LNCAP (cell line): ENCODE measurements around the gene CCDC3.

Source experiments
- TF ChIP-seq, protein P1 (sequence below): fragments of 450-650 bp; IDR thresholded peaks from 2 replicates; pipeline ENCODE4 v1.5.1; 2017; ENCODE audit warnings: mild to moderate bottlenecking

CCDC3 gene

DNA sequence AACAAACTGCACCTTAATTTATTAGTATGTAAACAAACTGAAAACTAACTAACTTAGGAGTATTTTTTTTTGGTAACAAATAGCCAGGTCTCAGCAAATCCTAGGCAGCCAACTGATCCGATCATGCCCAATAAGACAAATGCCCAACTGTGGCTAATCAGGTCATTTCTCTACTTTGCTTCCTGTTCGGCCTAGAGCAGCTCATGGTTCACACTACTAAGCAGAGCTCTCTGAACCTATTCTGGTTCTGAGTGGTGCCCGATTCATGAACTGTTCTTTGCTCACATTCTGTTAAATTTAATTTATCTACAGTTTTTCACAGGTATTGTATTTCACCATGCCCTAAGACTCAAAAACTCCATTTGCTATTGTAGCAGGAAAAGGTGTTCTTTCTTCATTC lies 55.1 kb downstream of the CCDC3 start:
- TF ChIP-seq, protein P1, sequence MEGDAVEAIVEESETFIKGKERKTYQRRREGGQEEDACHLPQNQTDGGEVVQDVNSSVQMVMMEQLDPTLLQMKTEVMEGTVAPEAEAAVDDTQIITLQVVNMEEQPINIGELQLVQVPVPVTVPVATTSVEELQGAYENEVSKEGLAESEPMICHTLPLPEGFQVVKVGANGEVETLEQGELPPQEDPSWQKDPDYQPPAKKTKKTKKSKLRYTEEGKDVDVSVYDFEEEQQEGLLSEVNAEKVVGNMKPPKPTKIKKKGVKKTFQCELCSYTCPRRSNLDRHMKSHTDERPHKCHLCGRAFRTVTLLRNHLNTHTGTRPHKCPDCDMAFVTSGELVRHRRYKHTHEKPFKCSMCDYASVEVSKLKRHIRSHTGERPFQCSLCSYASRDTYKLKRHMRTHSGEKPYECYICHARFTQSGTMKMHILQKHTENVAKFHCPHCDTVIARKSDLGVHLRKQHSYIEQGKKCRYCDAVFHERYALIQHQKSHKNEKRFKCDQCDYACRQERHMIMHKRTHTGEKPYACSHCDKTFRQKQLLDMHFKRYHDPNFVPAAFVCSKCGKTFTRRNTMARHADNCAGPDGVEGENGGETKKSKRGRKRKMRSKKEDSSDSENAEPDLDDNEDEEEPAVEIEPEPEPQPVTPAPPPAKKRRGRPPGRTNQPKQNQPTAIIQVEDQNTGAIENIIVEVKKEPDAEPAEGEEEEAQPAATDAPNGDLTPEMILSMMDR = no peak

DNA sequence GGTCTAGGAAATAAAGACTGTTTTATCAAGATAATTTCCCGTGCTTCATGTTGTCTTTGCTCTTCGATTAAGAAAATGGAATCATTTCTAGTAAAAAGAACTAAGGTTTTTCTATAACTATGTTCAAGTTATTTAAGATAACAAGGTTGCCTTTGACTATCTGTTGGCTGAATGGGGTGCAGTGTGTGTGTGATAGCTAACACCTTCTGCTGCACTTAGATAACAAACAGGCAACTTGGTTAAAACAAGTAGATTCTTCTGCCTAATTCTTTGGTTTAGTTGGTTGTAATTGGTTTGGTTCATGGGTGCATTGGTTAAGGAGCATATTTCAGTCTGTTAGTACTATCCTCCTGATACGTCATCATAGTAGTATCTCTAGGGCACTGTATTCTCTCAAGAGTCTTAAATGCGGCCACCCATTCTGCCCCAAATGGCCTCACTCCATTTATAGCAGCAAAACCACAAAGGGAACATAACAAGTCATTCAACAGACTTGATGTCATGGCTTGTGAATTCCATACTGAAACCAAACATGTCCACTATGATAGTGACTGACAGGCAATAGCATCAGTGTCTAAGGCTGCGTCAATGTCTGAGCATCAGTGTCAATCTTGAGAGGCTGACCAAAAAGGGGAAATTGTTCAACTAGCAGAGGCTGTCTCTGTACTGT lies 55.7 kb downstream of the CCDC3 start:
- TF ChIP-seq, protein P1 = no peak

DNA sequence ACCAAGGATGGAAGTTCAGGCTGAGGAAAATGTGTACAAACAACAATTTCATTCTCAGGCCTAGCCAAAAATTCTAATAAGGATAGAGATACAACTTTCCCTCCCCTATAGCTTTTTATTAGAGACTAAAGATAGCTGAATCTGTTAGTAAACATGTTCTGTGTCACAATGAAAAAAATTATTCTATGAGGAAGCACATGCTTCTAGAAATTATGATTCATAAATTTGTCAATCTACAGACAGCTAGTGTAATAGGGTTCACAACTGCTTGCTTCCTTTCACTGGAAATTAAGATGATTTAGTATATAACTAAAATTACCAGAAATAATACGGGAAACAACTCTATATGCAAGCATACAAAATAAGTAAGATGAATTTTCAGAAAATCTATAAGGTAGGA lies 56.6 kb downstream of the CCDC3 start:
- TF ChIP-seq, protein P1 = no peak

DNA sequence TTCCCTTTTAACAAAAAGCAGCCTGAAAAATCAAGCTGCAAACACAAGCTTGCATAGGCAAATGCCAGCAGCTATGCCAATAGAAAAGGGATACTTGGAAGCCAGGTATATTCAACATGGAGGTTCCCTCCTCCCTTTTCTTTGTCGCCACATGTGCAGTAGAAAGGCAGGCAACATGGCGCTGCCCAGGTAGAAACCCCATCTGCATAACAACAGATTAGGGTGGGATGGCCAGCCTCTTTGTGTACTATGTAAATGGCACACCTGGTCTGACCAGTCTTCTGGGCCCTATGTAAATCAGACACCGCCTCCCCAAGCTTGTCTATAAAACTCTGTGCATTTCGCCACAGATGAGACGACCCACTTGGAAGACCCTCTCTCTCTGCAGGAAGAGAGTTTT lies 58.1 kb downstream of the CCDC3 start:
- TF ChIP-seq, protein P1 = no peak

DNA sequence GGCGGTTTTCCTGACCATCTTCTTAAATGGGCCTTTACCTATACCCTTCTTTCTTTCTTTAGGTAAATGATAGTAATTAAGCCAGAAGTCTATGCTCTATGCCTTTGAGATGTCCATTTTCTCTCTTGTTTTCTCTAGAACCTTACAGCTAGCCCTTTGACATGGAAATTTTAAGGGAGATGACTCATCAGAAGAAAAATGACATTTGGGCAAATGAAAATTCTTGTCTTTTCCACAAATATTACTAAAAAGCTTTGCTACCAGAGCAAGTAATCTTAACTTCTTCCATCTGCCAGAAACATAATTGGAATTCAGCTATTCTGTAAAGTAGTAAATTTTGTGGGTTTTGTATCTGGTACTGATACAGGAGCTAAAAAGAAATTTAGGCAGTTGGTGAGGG lies 59.5 kb downstream of the CCDC3 start:
- TF ChIP-seq, protein P1 = no peak

DNA sequence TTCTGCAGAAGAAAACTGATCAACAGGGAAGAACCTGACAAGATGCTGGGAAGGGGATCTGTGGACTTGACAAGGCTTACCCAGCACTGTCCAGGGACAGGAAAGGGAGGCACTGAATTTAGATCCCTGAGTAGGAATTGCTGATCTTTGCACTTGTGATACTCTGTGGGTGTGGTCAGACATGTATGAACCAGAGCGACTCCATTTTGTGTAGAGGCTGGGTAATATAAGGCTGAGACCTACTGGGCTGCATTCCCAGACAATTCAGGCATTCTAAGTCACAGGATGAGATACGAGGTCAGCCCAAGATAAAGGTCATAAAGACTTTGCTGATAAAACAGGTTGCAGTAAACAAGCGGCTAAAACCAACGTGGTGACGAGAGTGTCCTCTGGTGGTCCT lies 60.7 kb downstream of the CCDC3 start:
- TF ChIP-seq, protein P1 = no peak

DNA sequence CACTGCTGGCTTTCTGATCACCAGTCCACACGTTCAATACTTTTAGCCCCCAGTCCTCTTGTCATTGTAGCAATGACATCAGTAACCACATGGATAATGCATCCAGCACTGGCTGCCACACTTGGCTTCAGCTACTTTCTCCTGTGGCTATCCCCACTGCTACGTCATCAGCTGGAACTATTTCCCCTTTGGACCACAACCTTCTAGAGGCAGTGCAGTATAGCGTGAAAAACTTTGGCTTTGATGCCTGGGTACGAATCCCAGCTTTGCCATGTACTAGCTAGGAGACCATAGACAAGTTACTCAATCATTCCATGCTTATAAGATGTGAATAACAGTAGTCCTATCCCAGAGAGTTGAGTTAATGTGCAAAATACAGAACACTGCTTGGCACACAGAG lies 63.2 kb downstream of the CCDC3 start:
- TF ChIP-seq, protein P1 = no peak

DNA sequence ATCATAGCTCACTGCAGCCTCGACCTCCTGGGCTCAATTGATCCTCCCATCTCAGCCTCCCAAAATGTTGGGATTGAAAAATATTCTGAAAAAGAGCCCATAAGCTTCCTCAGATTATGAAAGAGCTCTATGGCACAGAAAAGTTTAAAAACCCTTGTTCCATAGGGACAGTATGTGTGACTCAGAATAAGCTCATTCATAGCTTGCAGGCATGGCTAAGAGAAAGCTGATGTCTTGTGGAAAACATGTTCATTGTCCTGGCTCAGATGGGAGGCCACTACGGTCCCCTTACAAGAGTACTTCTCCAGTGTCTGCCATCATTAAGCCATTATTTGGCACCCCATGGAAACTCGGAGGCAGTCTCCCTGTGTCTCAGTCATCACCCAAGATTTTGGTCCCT lies 64.0 kb downstream of the CCDC3 start:
- TF ChIP-seq, protein P1 = no peak
